Endodermal cell (in vitro differentiated cells): ENCODE results near the gene BTK. TPM values are rescaled to one million over a fixed set of nuclear protein-coding genes. Genes with fewer than 3 reads are reported as not detected.
A peak's percentile ranks its signal among the peaks of the same experiment; 100 is the strongest.

Experiments
- DNase-seq: peaks from one replicate; pipeline ENCODE4 v3.0.0-alpha.2; 2017
- H3K27ac ChIP-seq: 2 replicates; pipeline ENCODE4 v1.5.1; 2013; ENCODE audit warnings: mild to moderate bottlenecking, low read depth, low read length, moderate library complexity
- H3K27me3 ChIP-seq: 2 replicates; pipeline ENCODE4 v1.6.1; 2013; ENCODE audit warnings: mild to moderate bottlenecking, low read length, moderate library complexity; ENCODE audit not compliant: insufficient read depth, control insufficient read depth, poor library complexity, severe bottlenecking
- H3K36me3 ChIP-seq: 2 replicates; pipeline ENCODE4 v1.7.0; 2013; ENCODE audit warnings: mild to moderate bottlenecking, low read length, moderate library complexity; ENCODE audit not compliant: control insufficient read depth, insufficient read depth
- H3K4me1 ChIP-seq: one replicate; pipeline ENCODE4 v1.7.0; 2013; ENCODE audit warnings: low read length; ENCODE audit not compliant: control insufficient read depth, insufficient read depth
- H3K4me3 ChIP-seq: 2 replicates; pipeline ENCODE4 v1.5.1; 2013; ENCODE audit warnings: mild to moderate bottlenecking, low read length, moderate library complexity
- H3K9ac ChIP-seq: 2 replicates; pipeline ENCODE4 v1.6.1; 2013; ENCODE audit warnings: mild to moderate bottlenecking, low read length, moderate library complexity; ENCODE audit not compliant: poor library complexity, severe bottlenecking; ENCODE audit errors: extremely low read depth
- H3K9me3 ChIP-seq: 2 replicates; pipeline ENCODE4 v1.6.1; 2013; ENCODE audit warnings: mild to moderate bottlenecking, low read length, moderate library complexity; ENCODE audit not compliant: control insufficient read depth
- H3K27ac Mint-ChIP-seq: 2 replicates; pipeline ENCODE4 v1.8.0; 2020; ENCODE audit warnings: mixed read lengths
- H3K27me3 Mint-ChIP-seq: 2 replicates; pipeline ENCODE4 v1.8.0; 2021; ENCODE audit warnings: mild to moderate bottlenecking, mixed read lengths; ENCODE audit not compliant: insufficient read depth
- H3K36me3 Mint-ChIP-seq: 2 replicates; pipeline ENCODE4 v1.8.0; 2020; ENCODE audit warnings: low read depth, mixed read lengths
- H3K4me1 Mint-ChIP-seq: 2 replicates; pipeline ENCODE4 v1.8.0; 2020; ENCODE audit warnings: mixed read lengths
- H3K4me3 Mint-ChIP-seq: 2 replicates; pipeline ENCODE4 v1.8.0; 2020; ENCODE audit warnings: mild to moderate bottlenecking, moderate library complexity, mixed read lengths
- H3K9me3 Mint-ChIP-seq: 2 replicates; pipeline ENCODE4 v1.8.0; 2020; ENCODE audit warnings: mild to moderate bottlenecking, mixed read lengths
- CTCF ChIP-seq: fragments of 200-600 bp; sonication (generic); conservative IDR thresholded peaks from 2 replicates; pipeline ENCODE4 v1.5.0; 2021; ENCODE audit warnings: antibody characterized with exemption, mild to moderate bottlenecking
- WGBS, 2 experiments: methylation state at CpG; one replicate each; pipeline versions ENCODE4 v1.1.5 to v1.1.7; 2013; ENCODE audit warnings: missing lambda C conversion rate in 2 of 2, mixed read lengths in 1 of 2; ENCODE audit not compliant: insufficient coverage in 1 of 2, insufficient read length in 1 of 2; 5-methylcytosine and 5-hydroxymethylcytosine counted together
- total RNA-seq, 2 donors: library from RNA; stranded (reverse); fragmentation: NEBNext Ultra II Directional in 1 of 2; extraction: Animal tissue kit (Norgen Biotek cat#: 25700) in 1 of 2; gene quantifications; 2 replicates in 1 of 2; 3 replicates in 1 of 2; pipeline ENCODE4 v1.2.1, GENCODE V29; 2021

The BTK gene
- total RNA-seq, 2 donors from 2014 or later = 2.3 to 3.4 TPM

DNA sequence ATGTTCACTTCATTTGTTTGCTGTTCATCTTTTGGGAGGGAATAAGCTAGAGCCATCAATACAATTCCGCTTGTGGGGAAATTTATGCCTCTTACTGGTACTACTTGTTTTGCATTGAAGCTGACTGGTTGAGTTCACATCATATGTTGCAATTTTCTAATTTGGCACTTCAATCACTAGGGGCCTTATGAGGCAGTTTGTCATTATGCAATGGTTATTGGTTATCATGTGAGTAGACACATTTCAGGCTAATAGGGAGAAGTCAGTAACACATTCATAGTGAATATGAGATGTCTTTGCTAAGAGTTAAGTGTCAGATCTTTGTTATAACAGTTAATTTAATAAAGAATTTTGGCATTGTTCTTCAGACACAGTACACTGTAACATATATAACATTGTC is 9.8 kb upstream of the BTK start:
- Mint-ChIP-seq H3K4me3 (no peak overlapping the region), H3K27me3 (no peaks in the 10 kb centered on the region), H3K36me3 (peaks cover 44% of the 10 kb centered on the region), H3K4me1 (peaks cover 2% of the 10 kb centered on the region), H3K9me3 (peaks cover 58% of the 10 kb centered on the region), H3K27ac (no peak overlapping the region)
- H3K4me3 ChIP-seq = no peak overlapping the region
- H3K27me3 ChIP-seq = no peaks in the 10 kb centered on the region
- H3K27ac ChIP-seq = no peak overlapping the region
- H3K9ac ChIP-seq = no peak overlapping the region
- H3K9me3 ChIP-seq = no peaks in the 10 kb centered on the region
- H3K4me1 ChIP-seq = no peaks in the 10 kb centered on the region
- TF ChIP-seq CTCF = no peak
- no peak for DNase-seq
- peaks cover 33% of the 10 kb centered on the region for H3K36me3 ChIP-seq
- WGBS, 2 experiments = 93% methylated on average over 1 of the region's 1 CpG; no CpG with 5 or more reads in 1 of the 2 experiments

- Mint-ChIP-seq H3K27me3 (no peaks in the 10 kb centered on the region), H3K9me3 (peaks cover 49% of the 10 kb centered on the region), H3K36me3 (peaks cover 33% of the 10 kb centered on the region), H3K4me1 (peaks cover 2% of the 10 kb centered on the region), H3K4me3 (no peak overlapping the region), H3K27ac (no peak overlapping the region)
- Histone ChIP-seq H3K4me3 (no peak overlapping the region), H3K9me3 (no peaks in the 10 kb centered on the region), H3K9ac (no peak overlapping the region), H3K36me3 (peaks cover 28% of the 10 kb centered on the region), H3K27me3 (no peaks in the 10 kb centered on the region), H3K4me1 (no peaks in the 10 kb centered on the region), H3K27ac (no peak overlapping the region)
- TF ChIP-seq CTCF = no peak
- DNase-seq = no peak
Observed at GRCh38 chrX:101394372-101394771, 8.4 kb upstream of the BTK start.

- Histone ChIP-seq H3K36me3 (peaks cover 28% of the 10 kb centered on the region), H3K27ac (no peak overlapping the region), H3K4me3 (peak overlapping the region; percentile 29), H3K9me3 (no peaks in the 10 kb centered on the region), H3K27me3 (no peaks in the 10 kb centered on the region), H3K9ac (no peak overlapping the region), H3K4me1 (no peaks in the 10 kb centered on the region)
- no peak for DNase-seq
- 98 to 100% methylated on average over 1 to 9 of the region's 11 CpGs for WGBS, 2 experiments
- Mint-ChIP-seq H3K9me3 (peaks cover 44% of the 10 kb centered on the region), H3K4me1 (peaks cover 2% of the 10 kb centered on the region), H3K4me3 (no peak overlapping the region), H3K27me3 (no peaks in the 10 kb centered on the region), H3K36me3 (peaks cover 32% of the 10 kb centered on the region), H3K27ac (no peak overlapping the region)
- no peak for TF ChIP-seq CTCF
Observed at GRCh38 chrX:101393530-101394305, 7.7 kb upstream of the BTK start.
